Mesodermal cell (in vitro differentiated cells): ENCODE measurements around the gene PAGE4.

ENCODE experiments used
- H3K27ac ChIP-seq: 2 replicates; pipeline ENCODE4 v1.7.0; 2013; ENCODE audit warnings: mild to moderate bottlenecking, low read depth, low read length, moderate library complexity; ENCODE audit not compliant: severe bottlenecking
- H3K36me3 ChIP-seq: 2 replicates; pipeline ENCODE4 v1.7.1; 2013; ENCODE audit warnings: mild to moderate bottlenecking, low read length, moderate library complexity; ENCODE audit not compliant: control insufficient read depth, insufficient read depth
- H3K4me1 ChIP-seq: one replicate; pipeline ENCODE4 v1.7.1; 2013; ENCODE audit warnings: mild to moderate bottlenecking, low read length; ENCODE audit not compliant: insufficient read depth, control insufficient read depth, poor library complexity, severe bottlenecking
- H3K4me3 ChIP-seq: 2 replicates; pipeline ENCODE4 v1.7.0; 2013; ENCODE audit warnings: low read length, control low read depth, mild to moderate bottlenecking; ENCODE audit not compliant: insufficient read depth, poor library complexity, severe bottlenecking; ENCODE audit errors: extremely low read depth
- H3K9me3 ChIP-seq: 2 replicates; pipeline ENCODE4 v1.7.1; 2013; ENCODE audit warnings: mild to moderate bottlenecking, low read length, moderate library complexity; ENCODE audit not compliant: control insufficient read depth
- WGBS, 2 experiments: methylation state at CpG; one replicate each; pipeline ENCODE4 v1.1.5; 2013; ENCODE audit warnings: missing lambda C conversion rate in 2 of 2; ENCODE audit not compliant: insufficient coverage in 2 of 2; 5-methylcytosine and 5-hydroxymethylcytosine counted together

Gene PAGE4

GRCh38 chrX:49868739-49869138 is 39.6 kb downstream of the PAGE4 start:
- no peaks in the 10 kb centered on the region for H3K36me3 ChIP-seq
- no peaks in the 10 kb centered on the region for H3K9me3 ChIP-seq
- no peaks in the 10 kb centered on the region for H3K4me1 ChIP-seq
- H3K27ac ChIP-seq, result no peak overlapping the region
- WGBS, 2 experiments, result no CpG with 5 or more reads among the region's 1 CpG
- no peak overlapping the region for H3K4me3 ChIP-seq

- no peak overlapping the region for H3K4me3 ChIP-seq
- WGBS, 2 experiments, result no CpG with 5 or more reads among the region's 3 CpGs
- peaks cover 5% of the 10 kb centered on the region for H3K9me3 ChIP-seq
- H3K27ac ChIP-seq, result no peak overlapping the region
- H3K36me3 ChIP-seq, result peaks cover 3% of the 10 kb centered on the region
- no peaks in the 10 kb centered on the region for H3K4me1 ChIP-seq
Measured at GRCh38 chrX:49876750-49877149, 47.6 kb downstream of the PAGE4 start.

GRCh38 chrX:49877397-49878101 is 48.4 kb downstream of the PAGE4 start:
- Histone ChIP-seq H3K4me3 (no peak overlapping the region), H3K9me3 (peaks cover 5% of the 10 kb centered on the region), H3K36me3 (peaks cover 5% of the 10 kb centered on the region), H3K4me1 (no peaks in the 10 kb centered on the region), H3K27ac (no peak overlapping the region)
- WGBS, 2 experiments, result 60% methylated on average over 1 of the region's 5 CpGs; no CpG with 5 or more reads in 1 of the 2 experiments

GRCh38 chrX:49878128-49878833 is 49.2 kb downstream of the PAGE4 start:
- Histone ChIP-seq H3K36me3 (peaks cover 8% of the 10 kb centered on the region), H3K4me1 (no peaks in the 10 kb centered on the region), H3K27ac (peak overlapping the region; percentile 41), H3K9me3 (peaks cover 5% of the 10 kb centered on the region), H3K4me3 (peak overlapping the region; percentile 43)
- 45 to 90% methylated on average over 2 to 5 of the region's 28 CpGs for WGBS, 2 experiments

GRCh38 chrX:49878834-49879655 is 49.9 kb downstream of the PAGE4 start, which contains the start of gene USP27X:
USP27X (plus strand) TSS chrX:49879484; CDS start chrX:49880308, 824 bp downstream.
- peaks cover 8% of the 10 kb centered on the region for H3K36me3 ChIP-seq
- peak within 1 kb of the TSS; percentile 66 for H3K27ac ChIP-seq
- peaks cover 5% of the 10 kb centered on the region for H3K9me3 ChIP-seq
- WGBS, 2 experiments, result 0% methylated on average over 6 to 28 of the region's 60 CpGs
- peak within 1 kb of the TSS; percentile 43 for H3K4me3 ChIP-seq
- no peaks in the 10 kb centered on the region for H3K4me1 ChIP-seq

- Histone ChIP-seq H3K27ac (peak overlapping the region; percentile 66), H3K4me1 (no peaks in the 10 kb centered on the region), H3K36me3 (peaks cover 8% of the 10 kb centered on the region), H3K9me3 (peaks cover 5% of the 10 kb centered on the region), H3K4me3 (peak overlapping the region; percentile 43)
- 0 to 4% methylated on average over 4 to 8 of the region's 55 CpGs for WGBS, 2 experiments
Measured at GRCh38 chrX:49879656-49880277, 50.7 kb downstream of the PAGE4 start.

- Histone ChIP-seq H3K27ac (no peak overlapping the region), H3K4me1 (no peaks in the 10 kb centered on the region), H3K36me3 (peaks cover 8% of the 10 kb centered on the region), H3K9me3 (peaks cover 5% of the 10 kb centered on the region), H3K4me3 (peak overlapping the region; percentile 43)
- 94% methylated on average over 3 of the region's 12 CpGs; no CpG with 5 or more reads in 1 of the 2 experiments for WGBS, 2 experiments
Measured at GRCh38 chrX:49880668-49881067, 51.6 kb downstream of the PAGE4 start.
